ENCODE data around the gene REEP5. TPM values are rescaled to one million over a fixed set of nuclear protein-coding genes. Genes with fewer than 3 reads are reported as not detected.

REEP5 gene
- total RNA-seq, 1 experiment from 2014 or later: 49.6 TPM

GRCh38 chr5:112867411-112867810 lies 54.6 kb downstream of the REEP5 start (continued):
- TF ChIP-seq MAX (CRISPR knock-in tag; IDR thresholded peaks at IDR 0.05) (no peak), TCF7 (CRISPR knock-in tag; IDR thresholded peaks at IDR 0.05; ENCODE audit: low read depth) (no peak), E2F1 (CRISPR knock-in tag; IDR thresholded peaks at IDR 0.05) (no peak), ZNF317 (CRISPR knock-in tag; IDR thresholded peaks at IDR 0.05; ENCODE audit: borderline replicate concordance, low read depth) (no peak), GABPB1 (CRISPR knock-in tag; IDR thresholded peaks at IDR 0.05) (no peak), E2F5 (CRISPR knock-in tag; IDR thresholded peaks at IDR 0.05) (no peak), PRDM15 (CRISPR knock-in tag; IDR thresholded peaks at IDR 0.05) (no peak), IRF1 (CRISPR knock-in tag; IDR thresholded peaks at IDR 0.05) (no peak)

GRCh38 chr5:112866739-112867138 lies 55.3 kb downstream of the REEP5 start:
- no peak for DNase-seq (ENCODE audit: low spot score)
- H3K4me1 Mint-ChIP-seq: peaks cover 13% of the 10 kb centered on the region
- ChIA-PET CTCF (no interaction called here), POLR2A (interaction anchor here (0.6 kb wide), 1 partner anchor 13 kb away, joined by 4 read pairs; no protein-coding TSS in a partner anchor)
- peaks cover 73% of the 10 kb centered on the region for H3K36me3 Mint-ChIP-seq
- H3K4me3 Mint-ChIP-seq: no peak overlapping the region
- TF ChIP-seq ATF3 (CRISPR knock-in tag; conservative IDR thresholded peaks at IDR 0.05) (no peak), FOXJ3 (CRISPR knock-in tag; IDR thresholded peaks at IDR 0.05; ENCODE audit: borderline replicate concordance) (no peak), ZNF138 (CRISPR knock-in tag; conservative IDR thresholded peaks at IDR 0.05) (no peak), ZNF219 (CRISPR knock-in tag; IDR thresholded peaks at IDR 0.05; ENCODE audit: borderline replicate concordance) (no peak), MLX (CRISPR knock-in tag; IDR thresholded peaks at IDR 0.05) (no peak), ZNF532 (CRISPR knock-in tag; IDR thresholded peaks at IDR 0.05; ENCODE audit: borderline replicate concordance) (no peak), ESRRA (CRISPR knock-in tag; IDR thresholded peaks at IDR 0.05; ENCODE audit: borderline replicate concordance) (no peak), ATF6 (CRISPR knock-in tag; IDR thresholded peaks at IDR 0.05) (no peak), NFATC4 (CRISPR knock-in tag; IDR thresholded peaks at IDR 0.05) (no peak), MYBL2 (CRISPR knock-in tag; IDR thresholded peaks at IDR 0.05) (no peak), SP1 (CRISPR knock-in tag; conservative IDR thresholded peaks at IDR 0.05) (no peak)
- no peak for ATAC-seq
- H3K9me3 Mint-ChIP-seq: no peaks in the 10 kb centered on the region
- no peak overlapping the region for H3K27ac Mint-ChIP-seq
- H3K27me3 Mint-ChIP-seq (ENCODE audit: low read depth): no peaks in the 10 kb centered on the region

Measured in WTC11 (cell line).